ENCODE data around the gene ADAMTSL1.

Gene ADAMTSL1

DNA sequence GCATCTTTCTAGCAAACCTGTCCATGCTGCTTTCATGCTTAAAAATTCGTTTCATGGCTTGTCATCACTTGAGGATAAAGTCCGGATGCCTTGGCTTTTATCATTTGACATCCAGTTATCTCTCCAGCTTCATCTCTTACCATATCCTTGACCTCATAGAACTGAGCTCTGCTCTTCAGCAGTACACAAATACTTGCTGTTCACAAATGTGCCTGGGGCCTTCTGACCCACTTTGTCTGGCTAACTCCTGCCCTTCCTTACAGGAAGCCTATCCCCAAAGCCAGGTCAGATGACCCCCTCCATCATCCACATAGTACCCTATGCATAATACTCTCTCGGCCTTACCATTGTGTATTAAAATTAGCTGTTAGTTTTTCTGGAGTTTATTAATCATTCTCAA, 310.0 kb downstream of the ADAMTSL1 start:
- no peak for DNase-seq

DNA sequence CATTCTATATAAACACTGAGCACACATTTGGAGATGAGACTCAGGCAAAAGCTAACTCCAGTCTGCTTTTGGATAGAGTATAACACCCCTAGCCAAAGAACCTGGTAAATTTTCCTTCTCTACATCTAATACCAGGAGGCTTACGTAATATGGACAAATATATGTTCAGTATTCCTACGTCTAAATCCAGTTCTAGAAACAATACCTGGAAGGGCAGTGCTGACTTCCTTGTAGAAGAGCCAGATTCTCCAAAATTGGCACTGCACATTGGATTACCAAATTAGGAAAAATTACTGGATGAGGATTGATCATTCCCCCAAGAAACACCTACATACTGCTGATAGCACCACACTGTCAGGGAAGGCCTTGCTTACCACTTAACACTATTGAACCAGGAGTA, 311.7 kb downstream of the ADAMTSL1 start:
- no peak for DNase-seq

DNA sequence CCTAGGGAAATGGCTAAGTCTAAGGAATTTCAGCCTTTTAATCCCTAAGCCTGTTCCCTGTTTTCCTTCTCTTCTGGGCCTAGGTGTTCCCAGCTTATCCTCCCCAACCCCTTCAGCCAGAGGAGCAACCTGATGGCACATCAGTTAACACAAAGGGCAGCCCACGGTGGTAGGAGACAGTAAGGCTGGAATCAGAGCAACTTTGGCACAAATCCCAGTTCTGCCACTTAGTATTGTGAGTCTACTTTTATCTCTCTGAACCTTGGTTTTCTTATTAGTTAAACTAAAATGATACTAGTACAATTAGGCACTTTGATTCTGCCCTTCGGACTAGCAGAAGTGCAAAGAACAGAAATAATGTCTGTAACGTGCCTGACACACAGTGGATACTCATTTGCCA, 312.2 kb downstream of the ADAMTSL1 start:
- no peak for DNase-seq

DNA sequence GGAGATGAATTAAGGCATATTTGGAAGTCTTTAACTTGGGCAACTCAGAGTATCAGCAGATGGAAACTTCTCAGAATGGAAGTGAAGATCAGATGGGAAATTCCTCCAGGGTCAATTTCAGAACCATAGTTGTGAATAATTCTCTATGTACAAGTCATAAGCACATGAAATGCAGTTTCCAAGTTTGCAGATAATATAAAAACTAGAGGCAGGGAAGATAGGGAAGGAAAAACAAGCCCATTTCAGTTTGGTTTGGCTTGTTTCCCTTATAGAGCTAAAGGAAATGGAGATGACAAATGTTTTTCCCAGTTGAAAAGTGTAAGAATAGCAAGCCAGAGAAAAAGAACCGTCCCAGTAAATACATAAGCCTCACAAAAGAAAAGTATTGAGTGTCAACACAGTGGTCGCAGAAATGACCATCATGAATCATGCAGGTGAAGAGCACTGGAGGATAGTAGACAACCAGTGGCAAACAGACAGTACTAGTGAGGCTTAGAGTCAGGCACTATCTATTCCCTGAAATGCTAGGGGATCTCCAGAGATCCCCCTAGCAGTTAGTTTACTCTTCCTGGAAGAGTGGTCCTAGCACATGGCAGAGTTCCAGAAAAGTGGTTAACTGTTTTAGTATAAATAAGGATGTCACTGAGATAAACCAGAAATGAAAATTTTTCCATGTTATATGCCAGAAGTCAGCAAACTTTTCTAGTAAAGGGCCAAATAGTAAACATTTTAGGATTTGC, 313.1 kb downstream of the ADAMTSL1 start:
- no peak for DNase-seq

DNA sequence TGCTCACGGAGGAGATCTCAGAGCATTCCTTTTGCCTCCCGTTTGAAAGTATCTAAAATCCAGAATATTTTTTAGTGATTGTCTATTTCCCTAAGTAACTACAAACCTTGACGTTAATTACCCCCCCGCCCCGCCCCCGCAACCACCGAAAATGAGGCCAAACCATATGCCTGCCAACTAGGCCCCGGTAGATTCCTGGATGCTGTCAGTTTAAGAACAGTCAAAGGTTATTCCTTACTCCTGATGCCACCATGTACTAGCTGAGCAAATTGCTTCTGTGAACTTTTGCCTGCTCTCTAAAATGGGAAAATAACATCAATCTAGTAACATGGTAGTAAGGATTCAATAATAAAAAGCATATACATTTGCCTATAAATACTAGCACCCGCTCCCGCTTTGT, 314.3 kb downstream of the ADAMTSL1 start:
- DNase-seq, result no peak

DNA sequence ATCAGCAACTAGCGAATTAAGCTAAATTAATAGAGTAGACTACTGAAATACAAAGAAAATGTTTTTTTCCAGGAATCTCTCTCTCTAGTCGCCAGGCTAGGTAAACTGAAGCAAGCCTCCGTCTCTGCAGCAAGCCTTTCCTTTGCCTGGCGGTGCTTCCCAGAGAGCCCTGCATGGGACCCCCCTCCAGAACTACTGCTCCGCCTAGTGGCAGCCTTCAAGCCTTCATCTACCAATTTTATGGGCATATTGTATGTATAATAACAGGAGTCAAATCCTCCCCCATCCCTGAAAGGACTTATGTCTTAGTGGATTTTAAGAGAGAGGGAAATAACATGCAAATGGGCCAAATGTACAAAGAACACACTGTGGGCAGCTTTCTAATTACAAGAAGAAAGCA, 317.1 kb downstream of the ADAMTSL1 start:
- no peak for DNase-seq

DNA sequence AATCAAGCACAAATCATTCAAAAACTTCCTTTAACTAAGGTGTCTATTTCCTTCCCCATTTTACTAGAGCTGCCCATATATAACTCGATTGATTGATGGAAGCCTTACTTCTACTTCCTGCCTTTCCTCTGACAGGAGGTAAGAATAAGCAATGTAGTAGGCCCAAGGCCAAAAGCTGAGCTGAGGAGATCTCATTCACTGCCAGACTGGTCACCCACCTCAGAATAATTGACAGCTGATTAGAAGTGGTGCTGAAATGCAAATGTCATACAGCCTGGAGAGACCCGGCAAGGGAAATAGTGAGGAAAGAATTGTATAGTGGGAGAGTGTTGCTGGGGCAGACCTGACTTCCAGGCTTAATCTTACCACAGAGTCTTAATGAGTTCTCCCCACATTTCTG, 319.2 kb downstream of the ADAMTSL1 start:
- no peak for DNase-seq

DNA sequence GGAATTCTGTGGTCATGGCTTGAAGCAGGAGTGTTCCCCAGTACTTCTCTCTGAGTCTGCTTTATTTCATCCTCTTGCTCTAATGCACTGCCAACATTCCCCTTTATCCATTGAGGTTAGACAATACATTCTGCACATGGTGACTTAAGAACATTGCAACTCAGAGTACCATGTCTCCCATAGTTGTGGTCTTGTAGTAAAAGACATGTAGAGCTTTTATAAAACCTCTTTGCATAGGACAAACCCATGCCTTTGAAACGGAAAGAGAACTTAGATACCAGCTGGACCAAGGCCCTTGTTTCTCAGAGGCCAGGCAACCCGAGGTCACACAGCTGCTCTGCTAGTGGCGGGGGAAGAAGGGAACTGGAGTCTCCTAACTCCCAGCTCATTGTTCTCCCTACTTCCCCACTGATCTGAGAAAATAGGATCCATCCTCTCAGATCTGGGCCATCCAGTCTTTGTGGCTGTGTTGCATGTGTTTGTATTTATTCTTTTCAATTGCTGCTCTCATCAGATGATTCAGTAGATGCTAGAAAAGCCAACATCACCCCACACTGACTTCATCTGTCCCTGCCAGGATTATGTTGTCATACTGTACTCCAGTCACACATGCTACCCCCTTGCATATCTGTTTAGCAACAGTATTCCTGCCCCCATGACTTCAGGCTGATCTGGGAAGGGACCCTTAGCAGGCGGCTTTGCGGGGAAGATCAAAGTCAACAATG, 322.2 kb downstream of the ADAMTSL1 start:
- no peak for DNase-seq

DNA sequence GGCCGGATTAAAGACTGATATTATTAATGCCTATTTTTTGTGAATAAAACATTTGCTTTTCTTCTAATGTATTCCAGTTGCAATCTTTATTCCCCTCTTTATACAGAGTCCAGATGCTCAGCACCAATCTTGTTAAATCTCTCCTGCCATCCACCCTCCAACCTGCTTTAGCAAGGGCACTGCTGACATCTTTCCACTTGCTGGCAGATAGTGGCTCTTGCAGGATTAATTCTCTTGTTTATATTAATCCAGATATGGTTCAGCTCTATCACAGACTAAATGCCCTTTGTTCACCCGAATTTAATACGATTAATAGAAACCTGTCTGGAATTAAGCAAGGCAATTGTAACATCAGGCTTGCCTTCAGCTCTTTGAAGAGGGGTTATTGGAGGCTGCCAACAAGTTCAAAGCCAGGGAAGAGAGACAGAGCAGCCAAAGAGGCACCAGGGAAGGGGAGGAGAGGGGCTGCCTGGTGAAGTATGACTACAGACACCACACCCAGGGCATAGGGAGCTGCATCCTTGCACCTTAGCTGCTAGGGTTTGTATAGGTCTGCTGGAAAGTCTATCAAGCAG, 322.8 kb downstream of the ADAMTSL1 start:
- DNase-seq, result no peak

DNA sequence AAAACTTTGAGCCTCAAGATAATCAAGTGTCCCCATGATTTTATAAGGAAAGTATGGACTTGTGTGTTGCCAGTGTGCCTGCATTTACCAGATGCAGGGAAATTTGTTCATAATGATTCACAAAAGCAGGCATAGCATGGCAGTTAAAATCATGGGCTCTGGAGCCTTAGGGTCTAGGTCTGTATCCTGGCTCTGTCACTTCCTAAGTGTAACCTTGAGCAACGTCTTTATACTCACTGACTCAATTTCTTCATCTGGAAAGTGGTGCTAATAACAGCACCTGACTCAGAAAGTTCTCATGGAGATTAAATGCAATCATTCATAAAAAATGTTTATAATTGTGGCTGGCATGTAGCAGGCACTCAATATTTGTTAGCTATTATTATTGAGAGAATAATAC, 324.2 kb downstream of the ADAMTSL1 start:
- DNase-seq, result no peak

DNA sequence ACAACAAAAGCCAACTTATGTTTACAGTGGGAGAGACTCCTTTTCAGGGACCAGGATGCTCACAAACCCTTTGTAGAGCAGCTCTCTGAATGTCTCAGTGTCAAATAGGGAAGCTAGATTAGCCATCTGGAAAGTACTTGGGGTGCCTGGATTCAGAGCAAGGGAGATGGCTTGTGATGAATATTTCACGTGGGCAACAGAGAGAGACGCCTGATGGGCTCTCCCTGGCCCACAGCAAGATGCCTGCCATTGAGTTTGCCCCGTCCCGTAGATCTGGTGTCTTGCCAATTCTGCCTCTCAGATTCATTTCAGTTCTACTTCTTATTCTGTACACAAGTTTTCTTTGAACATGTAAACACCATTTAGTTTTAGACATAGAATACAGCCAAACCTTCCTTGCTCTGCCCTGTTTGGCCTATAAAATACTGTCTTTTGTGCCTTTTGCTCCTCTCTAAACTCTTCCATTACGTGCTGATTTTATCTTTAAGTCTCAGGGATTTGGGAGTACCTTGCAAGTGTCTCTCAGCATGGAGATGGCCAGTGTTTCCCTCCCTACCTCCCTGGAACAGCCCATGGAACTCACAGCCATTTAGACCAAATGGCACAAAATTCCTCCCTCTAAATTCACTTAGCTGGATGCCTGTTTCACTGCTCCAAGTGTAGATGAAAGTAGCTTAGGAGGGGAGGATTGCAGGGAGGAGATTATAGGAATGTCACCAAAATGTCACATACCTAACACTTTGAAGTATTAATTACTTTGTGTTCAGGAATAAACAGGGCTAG, 324.7 kb downstream of the ADAMTSL1 start:
- no peak for DNase-seq

DNA sequence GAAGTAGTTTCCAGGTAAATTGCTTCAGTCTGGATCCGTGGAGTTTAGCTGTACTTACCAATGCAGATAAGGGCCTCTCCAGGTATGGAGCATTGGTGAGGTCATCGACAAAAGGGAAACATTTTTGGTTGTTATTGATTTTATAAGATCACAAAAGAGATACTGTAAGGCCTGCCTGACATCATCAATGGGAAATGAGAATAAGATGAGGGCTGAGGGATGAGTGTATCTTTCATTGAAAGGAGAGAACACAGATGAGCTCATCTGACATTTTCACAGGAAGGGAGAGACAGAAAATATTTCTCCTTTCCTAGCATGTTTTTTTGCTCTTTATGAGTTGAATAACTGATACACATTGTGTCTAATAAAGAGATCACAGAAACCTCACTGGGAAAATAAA, 325.5 kb downstream of the ADAMTSL1 start:
- no peak for DNase-seq

DNA sequence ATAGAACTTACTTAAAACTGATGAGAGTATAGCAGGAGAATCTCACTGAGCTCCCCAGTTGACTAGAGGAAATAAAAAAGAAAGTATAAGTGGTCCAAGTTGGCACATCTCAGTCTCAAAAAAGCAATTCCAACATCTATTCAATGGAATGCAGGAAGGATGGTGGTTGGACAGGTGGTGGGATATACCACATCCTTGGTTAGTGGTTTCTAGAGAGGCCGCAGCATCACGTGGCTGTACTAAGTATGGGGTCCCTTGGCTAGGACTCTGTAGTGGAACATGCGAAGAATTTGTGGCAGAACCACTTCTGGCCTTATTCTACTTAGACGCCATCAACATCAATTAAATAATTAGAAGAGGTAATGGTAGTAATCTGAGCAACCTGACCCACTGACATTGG, 326.6 kb downstream of the ADAMTSL1 start:
- no peak for DNase-seq

DNA sequence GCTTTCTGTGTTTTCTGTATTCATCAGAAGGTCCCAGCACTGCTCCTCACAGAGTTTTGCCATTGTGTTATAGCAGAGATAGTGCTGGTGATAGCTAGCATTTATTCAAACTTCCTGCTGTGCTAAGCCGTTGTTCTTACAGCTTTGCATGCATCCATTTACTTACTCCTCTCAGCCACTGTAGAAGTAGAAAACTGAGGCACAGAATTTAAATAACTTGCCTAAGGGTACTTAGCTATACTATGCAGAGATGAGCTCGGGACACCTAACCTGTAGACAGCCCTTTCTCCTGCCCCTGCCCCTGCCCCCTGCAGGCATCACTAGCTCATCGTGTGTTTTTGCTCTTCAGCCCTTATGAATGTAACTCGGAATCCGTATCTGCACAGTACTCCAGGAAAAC, 331.4 kb downstream of the ADAMTSL1 start:
- DNase-seq, result no peak

DNA sequence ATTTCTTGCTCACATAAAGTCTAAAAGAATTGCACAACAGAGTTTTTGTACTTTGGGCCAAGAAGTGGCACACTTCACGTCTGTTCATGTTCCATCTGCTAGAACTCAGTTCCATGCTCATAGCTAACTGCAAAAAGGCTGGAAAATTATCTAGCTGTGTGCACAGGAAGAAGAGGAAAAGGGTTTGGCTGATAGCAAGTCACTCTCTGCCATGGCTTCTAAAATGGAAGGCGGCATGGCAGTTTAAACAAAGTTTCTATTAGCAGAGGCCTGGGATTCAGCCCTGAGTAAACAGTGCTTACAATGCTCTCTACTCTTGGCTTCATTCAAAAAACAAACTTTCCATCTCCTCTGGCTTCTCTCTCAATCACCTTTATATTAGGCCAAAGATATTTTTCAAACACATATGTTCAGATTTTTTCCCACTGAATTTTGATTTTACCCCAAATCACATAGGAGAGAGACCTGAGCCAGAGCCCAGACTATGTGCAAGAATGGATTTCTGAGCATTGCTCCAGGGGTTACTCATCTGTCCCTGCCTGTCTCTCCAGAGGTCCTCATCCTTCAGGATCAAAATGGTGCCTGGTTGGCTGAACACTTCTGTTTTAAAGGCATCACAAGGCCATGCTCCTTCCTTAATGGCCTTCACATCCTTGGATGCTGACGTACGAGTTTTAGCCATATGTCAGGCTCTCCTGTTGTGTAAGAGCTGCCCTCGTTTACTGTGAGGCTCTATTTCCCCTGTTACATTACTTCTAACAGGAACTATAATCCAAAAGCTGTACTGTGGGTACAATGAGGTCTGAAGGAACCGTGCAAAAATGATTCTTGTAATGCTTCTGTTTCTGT, 332.5 kb downstream of the ADAMTSL1 start:
- no peak for DNase-seq

DNA sequence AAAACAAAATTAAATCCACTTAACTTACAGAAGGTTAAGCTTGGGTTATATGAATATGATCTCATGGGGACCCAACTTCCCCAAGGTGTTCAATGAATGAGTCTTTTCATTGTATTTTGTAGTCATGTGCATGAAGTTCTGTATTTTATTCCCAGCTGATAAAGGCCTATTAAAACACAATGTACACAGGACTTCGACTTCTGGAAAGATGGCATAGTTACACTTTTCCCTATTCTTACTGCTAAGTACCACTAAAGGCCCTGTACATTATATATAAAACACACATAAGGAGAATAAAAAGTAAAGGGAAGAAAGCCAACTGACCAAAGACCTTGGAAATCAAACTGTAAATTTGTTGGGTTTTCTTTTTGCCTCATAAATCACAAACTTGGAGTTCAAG, 336.6 kb downstream of the ADAMTSL1 start:
- no peak for DNase-seq

DNA sequence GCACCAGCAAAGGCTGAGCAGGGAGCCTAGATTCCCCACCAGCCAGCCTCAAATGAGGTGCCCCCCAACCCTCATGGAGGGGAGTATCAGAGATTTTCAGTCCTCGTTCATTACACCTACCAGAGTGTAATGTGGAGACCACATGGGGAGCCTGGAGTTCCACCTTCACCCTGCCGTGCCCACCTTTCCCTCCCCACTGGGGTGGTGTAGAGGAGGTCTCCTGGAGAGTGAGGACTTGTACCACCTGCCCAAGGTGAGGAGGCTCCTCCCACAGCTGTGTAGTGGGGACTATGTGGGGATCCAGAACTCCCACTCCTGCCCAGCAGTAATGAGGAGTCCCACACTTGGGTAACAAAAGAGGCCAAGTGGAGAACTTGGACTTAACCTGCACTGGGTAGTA, 337.2 kb downstream of the ADAMTSL1 start:
- no peak for DNase-seq

DNA sequence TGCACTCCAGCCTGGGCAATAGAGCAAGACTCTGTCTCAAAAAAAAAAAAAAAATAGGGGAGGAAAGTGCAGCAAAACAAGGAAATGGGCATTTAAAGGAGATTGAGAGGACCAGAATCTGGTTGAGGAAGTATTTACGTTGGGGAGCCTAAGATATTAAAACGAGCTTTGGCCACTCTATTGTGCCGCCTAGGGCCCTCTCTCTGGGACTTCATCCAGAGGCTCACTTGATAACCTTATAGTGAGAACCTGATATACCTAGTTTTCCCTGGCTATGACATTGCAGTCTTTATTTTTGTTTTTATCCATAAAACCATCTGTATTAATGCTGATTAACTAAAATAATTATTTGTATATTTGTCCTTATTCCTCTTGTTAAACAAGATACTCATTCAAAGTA, 345.5 kb downstream of the ADAMTSL1 start:
- no peak for DNase-seq

DNA sequence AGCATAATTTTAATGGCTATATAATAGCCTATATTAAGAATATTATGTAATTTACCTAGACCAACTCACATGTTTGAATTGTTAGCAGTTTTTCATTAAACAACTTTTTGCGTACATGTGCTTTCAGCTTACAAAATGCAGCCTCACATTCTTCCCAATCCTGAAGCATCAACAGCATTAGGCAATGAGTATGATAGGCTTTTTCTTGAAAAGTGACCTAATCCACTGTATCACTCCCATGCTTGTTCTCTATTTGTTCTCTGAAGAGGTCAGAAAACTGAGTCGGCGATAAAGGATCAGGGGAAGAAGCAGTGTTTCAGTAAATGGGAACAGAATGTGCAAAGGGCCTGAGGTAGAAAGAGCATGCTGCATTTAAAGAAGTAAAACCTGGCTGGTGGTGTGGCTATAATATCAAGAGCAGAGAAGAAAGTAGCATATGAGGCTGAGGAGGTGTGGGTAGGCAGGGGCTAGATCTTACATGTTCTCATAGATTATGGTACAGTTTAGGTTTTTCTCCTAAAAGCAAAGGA, 346.7 kb downstream of the ADAMTSL1 start:
- DNase-seq, result no peak

DNA sequence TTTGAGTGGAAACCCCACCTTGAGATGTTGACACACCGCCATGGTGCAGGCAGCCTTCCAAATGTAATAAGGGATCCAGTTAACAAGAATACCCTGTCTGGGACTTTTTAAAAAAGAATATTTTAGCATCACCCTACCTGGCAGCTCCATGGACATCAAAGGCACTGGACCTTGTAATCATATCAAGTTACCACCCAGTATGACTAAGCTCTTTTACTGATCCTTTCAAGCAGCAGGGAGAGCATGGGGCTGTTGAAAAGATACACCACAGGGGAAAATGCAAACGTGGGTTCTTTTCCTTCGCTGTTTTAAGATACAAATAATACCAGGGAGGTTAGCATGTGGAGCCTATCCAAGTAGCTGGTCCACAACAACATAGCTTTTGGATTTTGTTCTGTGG, 347.8 kb downstream of the ADAMTSL1 start:
- no peak for DNase-seq

DNA sequence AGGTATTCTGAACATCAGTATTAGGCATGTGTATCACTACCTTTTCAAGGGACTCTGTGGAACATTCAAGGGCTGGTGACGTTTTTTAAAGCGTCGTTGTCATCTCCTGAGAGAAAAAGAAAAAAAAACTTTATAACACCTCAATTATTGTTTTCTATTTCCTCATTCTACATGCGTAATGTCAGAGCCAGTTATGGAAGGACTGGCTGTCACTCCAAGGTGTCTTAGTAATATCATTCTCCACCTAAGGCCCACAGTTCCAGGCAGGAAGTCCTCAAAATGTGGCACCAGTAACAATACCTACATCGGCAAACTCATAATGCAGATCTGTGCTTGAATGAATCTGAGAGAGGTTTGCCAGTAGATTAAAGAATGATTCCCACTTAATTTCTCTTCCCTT, 348.9 kb downstream of the ADAMTSL1 start:
- no peak for DNase-seq

DNA sequence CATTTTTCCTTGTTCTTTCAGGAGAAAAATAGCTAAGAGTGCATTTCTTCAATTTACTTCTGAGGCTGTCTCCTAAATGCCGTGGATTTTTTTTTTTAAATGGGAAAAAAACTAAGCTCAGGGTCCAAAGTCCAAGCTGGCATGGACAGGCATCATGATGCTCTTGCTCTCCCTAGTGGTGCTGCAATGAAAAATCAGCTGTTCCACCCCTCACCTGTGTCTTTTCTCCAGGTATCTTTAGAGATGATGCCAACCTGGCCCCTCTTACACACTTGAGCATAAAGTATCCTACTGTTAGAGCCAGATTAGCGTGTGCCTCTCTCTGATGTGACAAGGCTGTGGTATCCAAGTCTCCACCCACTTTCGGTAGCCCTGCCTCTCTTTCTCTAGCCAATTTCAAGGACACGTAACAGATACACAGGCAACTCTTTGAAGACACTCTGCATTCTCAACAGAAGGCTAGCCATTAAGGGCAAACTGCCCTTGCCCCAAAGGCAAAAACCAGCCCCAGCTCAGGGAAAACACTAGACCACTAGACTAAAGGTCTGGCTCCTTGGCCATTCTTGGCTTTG, 350.2 kb downstream of the ADAMTSL1 start:
- no peak for DNase-seq
